Adrenal gland (tissue), 5 donors: ENCODE data around the gene DTD1.

ENCODE experiments used
- POLR2A ChIP-seq, 2 donors: fragments of 450-650 bp; IDR thresholded peaks; one replicate each; pipeline ENCODE4 v1.6.1; 2017; ENCODE audit warnings: antibody characterized with exemption in 2 of 2, mild to moderate bottlenecking in 2 of 2, moderate library complexity in 1 of 2
- TF ChIP-seq, protein P1 (sequence below), 6 experiments: fragments of 450-650 bp in 4 of 6; fragments of 200-600 bp in 2 of 6; sonication (generic) in 1 of 6; IDR thresholded peaks; 1 replicate in 5 of 6; 2 replicates in 1 of 6; pipeline versions ENCODE4 v1.5.1 to v1.8.0; 2016 to 2021; ENCODE audit warnings: antibody characterized with exemption in 6 of 6, mild to moderate bottlenecking in 2 of 6, moderate library complexity in 1 of 6
- donor health status: DM: no; HTN: no; CAD: no.

DNA sequence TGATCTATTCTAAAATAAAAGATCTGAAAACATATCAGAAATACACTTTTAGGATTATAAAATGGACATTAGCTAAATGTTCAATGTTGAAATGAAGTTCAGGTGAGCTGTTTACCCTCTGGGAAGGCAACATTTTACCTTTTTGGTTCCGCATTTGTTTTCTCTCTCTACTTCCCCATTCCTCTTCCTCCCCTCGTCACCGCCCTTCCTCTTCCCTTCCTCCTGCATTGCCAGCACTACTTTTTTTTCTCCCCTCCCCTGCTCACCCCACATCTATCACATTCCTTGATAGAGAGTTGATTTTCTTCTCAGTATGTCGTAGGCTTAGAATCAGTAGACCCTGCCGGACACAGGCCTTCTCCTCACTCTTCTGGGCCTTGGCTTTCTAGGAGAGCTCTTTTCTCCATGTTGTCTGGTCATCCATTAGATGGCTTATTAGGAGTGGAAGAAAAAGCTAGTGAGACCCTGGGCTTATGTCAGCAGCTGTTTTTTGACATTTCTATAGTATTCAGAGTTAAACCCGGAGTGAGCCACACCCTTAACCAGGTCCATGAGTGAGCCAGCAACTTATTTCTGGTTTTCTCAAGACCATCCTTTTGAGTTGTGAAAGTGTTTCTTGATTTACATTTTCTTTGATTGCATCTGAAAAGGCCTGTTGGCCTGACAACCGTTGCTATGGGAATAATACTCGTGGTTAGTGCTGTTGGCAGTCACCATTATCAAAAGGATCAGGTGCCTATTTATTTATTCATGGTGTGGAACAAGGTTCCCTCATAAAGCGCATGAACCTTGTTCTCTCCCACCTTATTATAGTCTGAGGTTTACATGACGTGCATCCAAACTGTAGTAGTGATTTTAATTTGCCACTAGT is 90.9 kb downstream of the DTD1 start:
- no peak for TF ChIP-seq POLR2A (IDR thresholded peaks at IDR 0.05)
- TF ChIP-seq, protein P1, sequence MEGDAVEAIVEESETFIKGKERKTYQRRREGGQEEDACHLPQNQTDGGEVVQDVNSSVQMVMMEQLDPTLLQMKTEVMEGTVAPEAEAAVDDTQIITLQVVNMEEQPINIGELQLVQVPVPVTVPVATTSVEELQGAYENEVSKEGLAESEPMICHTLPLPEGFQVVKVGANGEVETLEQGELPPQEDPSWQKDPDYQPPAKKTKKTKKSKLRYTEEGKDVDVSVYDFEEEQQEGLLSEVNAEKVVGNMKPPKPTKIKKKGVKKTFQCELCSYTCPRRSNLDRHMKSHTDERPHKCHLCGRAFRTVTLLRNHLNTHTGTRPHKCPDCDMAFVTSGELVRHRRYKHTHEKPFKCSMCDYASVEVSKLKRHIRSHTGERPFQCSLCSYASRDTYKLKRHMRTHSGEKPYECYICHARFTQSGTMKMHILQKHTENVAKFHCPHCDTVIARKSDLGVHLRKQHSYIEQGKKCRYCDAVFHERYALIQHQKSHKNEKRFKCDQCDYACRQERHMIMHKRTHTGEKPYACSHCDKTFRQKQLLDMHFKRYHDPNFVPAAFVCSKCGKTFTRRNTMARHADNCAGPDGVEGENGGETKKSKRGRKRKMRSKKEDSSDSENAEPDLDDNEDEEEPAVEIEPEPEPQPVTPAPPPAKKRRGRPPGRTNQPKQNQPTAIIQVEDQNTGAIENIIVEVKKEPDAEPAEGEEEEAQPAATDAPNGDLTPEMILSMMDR (IDR thresholded peaks at IDR 0.05) = no peak
